ENCODE data around the gene CEACAM16. TPM values are rescaled to one million over a fixed set of nuclear protein-coding genes. Genes with fewer than 3 reads are reported as not detected.
A peak's percentile ranks its signal among the peaks of the same experiment; 100 is the strongest.

Gene CEACAM16
- total and polyA plus RNA-seq, 7 donors = 0.03 to 0.08 TPM; not detected in 5

GRCh38 chr19:44732235-44733014 lies 33.5 kb downstream of the CEACAM16 start:
- DNase-seq (no peak), ATAC-seq (no peak)
- 78 to 88% (median 84%) methylated on average over 11 of the region's 11 CpGs for WGBS, 3 donors
- H3K9me3 ChIP-seq = no peaks in the 10 kb centered on the region
- TF ChIP-seq CTCF (IDR thresholded peaks at IDR 0.05) = no peak
- no peaks in the 10 kb centered on the region for H3K36me3 ChIP-seq (ENCODE audit: insufficient read depth in 1 of 2, low read depth in 1 of 2)
- no peaks in the 10 kb centered on the region for H3K4me1 ChIP-seq
- no peak overlapping the region for H3K4me3 ChIP-seq
- no peak overlapping the region for H3K27ac ChIP-seq
- no peaks in the 10 kb centered on the region for H3K27me3 ChIP-seq (ENCODE audit: insufficient read depth in 3 of 3, low read length in 2 of 3)
- intact Hi-C loops (cut with DNase I) = no loop called here

- Histone ChIP-seq H3K4me3 (no peak overlapping the region), H3K4me1 (peaks cover 7% of the 10 kb centered on the region), H3K27ac (no peak overlapping the region), H3K36me3 (ENCODE audit: insufficient read depth in 1 of 2, low read depth in 1 of 2) (no peaks in the 10 kb centered on the region), H3K27me3 (ENCODE audit: insufficient read depth in 3 of 3, low read length in 2 of 3) (no peaks in the 10 kb centered on the region), H3K9me3 (no peaks in the 10 kb centered on the region)
- intact Hi-C loops (cut with DNase I) = no loop called here
- ATAC-seq (no peak), DNase-seq (no peak)
- no peak for TF ChIP-seq CTCF (IDR thresholded peaks at IDR 0.05)
- WGBS, 3 donors = 4 to 54% (median 41%) methylated on average over 1 of the region's 1 CpG
Measured at GRCh38 chr19:44734357-44734756, 35.4 kb downstream of the CEACAM16 start.

- no peaks in the 10 kb centered on the region for H3K27me3 ChIP-seq (ENCODE audit: insufficient read depth in 3 of 3, low read length in 2 of 3)
- H3K27ac ChIP-seq = no peak overlapping the region
- TF ChIP-seq CTCF (IDR thresholded peaks at IDR 0.05) = no peak
- ATAC-seq (no peak), DNase-seq (no peak)
- no peaks in the 10 kb centered on the region for H3K9me3 ChIP-seq
- WGBS, 3 donors = 72 to 80% (median 76%) methylated on average over 5 of the region's 5 CpGs
- intact Hi-C loops (cut with DNase I) = no loop called here
- no peaks in the 10 kb centered on the region for H3K36me3 ChIP-seq (ENCODE audit: insufficient read depth in 1 of 2, low read depth in 1 of 2)
- peaks cover 8% of the 10 kb centered on the region for H3K4me1 ChIP-seq
- no peak overlapping the region for H3K4me3 ChIP-seq
Measured at GRCh38 chr19:44735011-44735410, 36.1 kb downstream of the CEACAM16 start.

- intact Hi-C loops (cut with DNase I) = no loop called here
- 50 to 66% (median 53%) methylated on average over 13 of the region's 13 CpGs for WGBS, 3 donors
- TF ChIP-seq CTCF (IDR thresholded peaks at IDR 0.05) = no peak
Measured at GRCh38 chr19:44737238-44738071, 38.5 kb downstream of the CEACAM16 start.

More at GRCh38 chr19:44737238-44738071, 38.5 kb downstream of the CEACAM16 start:
- DNase-seq (peak in 1 of 2 donors; percentile 48), ATAC-seq (no peak)
- Histone ChIP-seq H3K9me3 (no peaks in the 10 kb centered on the region), H3K4me1 (peaks cover 19% of the 10 kb centered on the region), H3K27me3 (ENCODE audit: insufficient read depth in 3 of 3, low read length in 2 of 3) (no peaks in the 10 kb centered on the region), H3K27ac (peak overlapping the region; percentile 9), H3K36me3 (ENCODE audit: insufficient read depth in 1 of 2, low read depth in 1 of 2) (no peaks in the 10 kb centered on the region), H3K4me3 (no peak overlapping the region)

Data from psoas muscle (tissue), 8 donors.